Panc1 (cell line): Measurements from ENCODE around the gene ARFIP1. TPM values are rescaled to one million over a fixed set of nuclear protein-coding genes. Genes with fewer than 3 reads are reported as not detected.

Source experiments
- ATAC-seq: fragments of 200-7000 bp; cut with Tn5 transposase; 2 replicates; pipeline ENCODE4 v1.9.1; 2020; ENCODE audit warnings: mild to moderate bottlenecking, moderate library complexity
- BruUV-seq: library from RNA; stranded (reverse); fragments of 400-500 nt; replicated peaks from 2 replicates; lab custom pipeline; 2021; lab: Mats Ljungman, UMichigan
- CTCF ChIA-PET: fragments of 300-600 bp; sonication (Branson Sonifier 250); formaldehyde crosslinking; loops from one replicate; lab custom pipeline; 2022; ENCODE audit warnings: antibody characterized with exemption; lab: Charles Lee
- POLR2A ChIA-PET: fragments of 300-600 bp; sonication (Branson Sonifier 250); formaldehyde crosslinking; loops from one replicate; lab custom pipeline; 2022; ENCODE audit warnings: antibody characterized with exemption; lab: Charles Lee
- DNase-seq: peaks from one replicate; pipeline ENCODE4 v3.0.0-alpha.2; 2010; ENCODE audit warnings: low read depth, low spot score
- H3K27ac ChIP-seq: 2 replicates; pipeline ENCODE4 v1.5.1; 2011; ENCODE audit warnings: mild to moderate bottlenecking, low read length, inconsistent platforms
- H3K27me3 ChIP-seq: fragments of 200-500 bp; sonication (Bioruptor generic); 2 replicates; pipeline ENCODE4 v1.6.0; 2014; ENCODE audit warnings: low read length, inconsistent platforms; ENCODE audit not compliant: control insufficient read depth, insufficient read depth
- H3K36me3 ChIP-seq: fragments of 200-500 bp; sonication (Bioruptor generic); 2 replicates; pipeline ENCODE4 v1.5.1; 2014; ENCODE audit warnings: inconsistent platforms, mild to moderate bottlenecking, low read length, moderate library complexity; ENCODE audit not compliant: control insufficient read depth, insufficient read depth
- H3K4me1 ChIP-seq: 2 replicates; pipeline ENCODE4 v1.5.1; 2011; ENCODE audit warnings: inconsistent platforms, mild to moderate bottlenecking, low read length, moderate library complexity; ENCODE audit not compliant: control insufficient read depth, insufficient read depth
- H3K4me3 ChIP-seq, 2 experiments: 2 replicates each; pipeline ENCODE4 v1.5.1; 2011 to 2012; ENCODE audit warnings: low read depth in 2 of 2, low read length in 2 of 2, mild to moderate bottlenecking in 2 of 2, inconsistent platforms in 1 of 2, moderate library complexity in 1 of 2
- H3K9me3 ChIP-seq: fragments of 200-500 bp; sonication (Bioruptor generic); 2 replicates; pipeline ENCODE4 v1.5.1; 2014; ENCODE audit warnings: low read depth, mild to moderate bottlenecking, inconsistent platforms, low read length, moderate library complexity; ENCODE audit not compliant: control insufficient read depth, insufficient read depth
- CTCF ChIP-seq: fragments of 450-650 bp; IDR thresholded peaks from 2 replicates; pipeline ENCODE4 v1.5.1; 2017; ENCODE audit warnings: mild to moderate bottlenecking
- POLR2AphosphoS5 ChIP-seq: IDR thresholded peaks from 2 replicates; pipeline ENCODE4 v1.6.1; 2012; ENCODE audit warnings: mild to moderate bottlenecking, low read depth, low read length, moderate library complexity
- REST ChIP-seq, 2 experiments: IDR thresholded peaks; 2 replicates each; pipeline ENCODE4 v1.6.1; 2011 to 2012; ENCODE audit warnings: low read depth in 2 of 2, control low read depth in 1 of 2, low read length in 1 of 2, mild to moderate bottlenecking in 1 of 2, moderate library complexity in 1 of 2; ENCODE audit not compliant: insufficient read depth in 1 of 2
- SIN3A ChIP-seq: IDR thresholded peaks from 2 replicates; pipeline ENCODE4 v1.6.1; 2012; ENCODE audit warnings: low read depth, mild to moderate bottlenecking, low read length, moderate library complexity, borderline replicate concordance; ENCODE audit not compliant: insufficient read depth
- TCF7L2 ChIP-seq: IDR thresholded peaks from 2 replicates; pipeline ENCODE4 v1.6.1; 2011; ENCODE audit warnings: mild to moderate bottlenecking, low read depth, low read length, inconsistent platforms
- in situ Hi-C: cut with HindIII; loops from 2 replicates; pipeline ENCODE4 v1.10.0; 2016; ENCODE audit warnings: low sequenced_read_pairs, low pct_unique_long_range_greater_than_20kb
- intact Hi-C: fragments of 100-400 bp; cut with micrococcal nuclease; formaldehyde crosslinking; loops from one replicate; pipeline ENCODE4 v1.10.0; 2022; ENCODE audit not compliant: unreplicated experiment
- total RNA-seq: library from RNA; stranded (reverse); gene quantifications from one replicate; pipeline ENCODE4 v1.2.1, GENCODE V29; 2021; ENCODE audit not compliant: unreplicated experiment

Gene ARFIP1
- total RNA-seq, 1 experiment from 2014 or later: 22.2 TPM

- ATAC-seq (no peak), DNase-seq (no peak)
- in situ Hi-C loops (no loop called here), intact Hi-C loops (no loop called here)
- Histone ChIP-seq H3K36me3 (no peaks in the 10 kb centered on the region; the same call in 1 of the 2 replicates), H3K27me3 (no peaks in the 10 kb centered on the region), H3K9me3 (no peaks in the 10 kb centered on the region), H3K27ac (no peak overlapping the region), H3K4me1 (no peaks in the 10 kb centered on the region), H3K4me3 (no peak overlapping the region)
- POLR2A ChIA-PET: no interaction called here
- CTCF ChIA-PET: no interaction called here
- BruUV-seq: no TSS peak
- TF ChIP-seq TCF7L2 (no peak), CTCF (no peak), POLR2AphosphoS5 (no peak)
Measured at GRCh38 chr4:152815078-152815477, 35.3 kb downstream of the ARFIP1 start.

GRCh38 chr4:152817331-152817730 is 37.6 kb downstream of the ARFIP1 start:
- BruUV-seq: no TSS peak
- DNase-seq (no peak), ATAC-seq (no peak)
- CTCF ChIA-PET: no interaction called here
- Histone ChIP-seq H3K4me1 (no peaks in the 10 kb centered on the region), H3K27ac (no peak overlapping the region), H3K27me3 (no peaks in the 10 kb centered on the region), H3K9me3 (no peaks in the 10 kb centered on the region), H3K4me3 (no peak overlapping the region), H3K36me3 (no peaks in the 10 kb centered on the region; the same call in 1 of the 2 replicates)
- no peak for TF ChIP-seq SIN3A
- TF ChIP-seq POLR2AphosphoS5: no peak
- no peak for TF ChIP-seq REST (IDR thresholded peaks at IDR 0.05; ENCODE audit: insufficient read depth in 1 of 2, low read depth in 2 of 2, low read length in 1 of 2)
- no peak for TF ChIP-seq CTCF
- TF ChIP-seq TCF7L2: no peak
- intact Hi-C loops: no loop called here
- in situ Hi-C loops: no loop called here
- POLR2A ChIA-PET: interaction anchor here (0.6 kb wide), 1 partner anchor 709 kb away, joined by 4 read pairs; no protein-coding TSS in a partner anchor
